Activated CD8-positive, alpha-beta T cell treated with anti-CD3 and anti-CD28 coated beads for 36 hours (primary cell): ENCODE measurements around the gene NMBR. TPM values are rescaled to one million over a fixed set of nuclear protein-coding genes. Genes with fewer than 3 reads are reported as not detected.
"Not testable (repeated sequence)": the region's sequence is repeated elsewhere in the genome, so short reads cannot be mapped to it uniquely, and the experiment has no call there.

Source experiments
- ATAC-seq: fragments of 200-7000 bp; cut with Tn5 transposase; one replicate; pipeline ENCODE4 v1.10.0; 2021; ENCODE audit warnings: mild to moderate bottlenecking, moderate library complexity
- CTCF ChIA-PET: fragments of 350-600 bp; sonication (Branson Sonifier 250); formaldehyde crosslinking; loops from one replicate; lab custom pipeline; 2021; ENCODE audit warnings: antibody characterized with exemption; lab: Charles Lee
- POLR2A ChIA-PET: fragments of 350-600 bp; sonication (Branson Sonifier 250); formaldehyde crosslinking; loops from one replicate; lab custom pipeline; 2021; ENCODE audit warnings: antibody characterized with exemption; lab: Charles Lee
- DNase-seq: peaks from one replicate; pipeline ENCODE4 v3.0.0-alpha.2; 2020
- H3K27ac Mint-ChIP-seq: one replicate; pipeline ENCODE4 v1.8.0; 2021; ENCODE audit warnings: mild to moderate bottlenecking, mixed read lengths
- H3K27me3 Mint-ChIP-seq: one replicate; pipeline ENCODE4 v1.8.0; 2021; ENCODE audit warnings: mixed read lengths
- H3K36me3 Mint-ChIP-seq: one replicate; pipeline ENCODE4 v1.8.0; 2021; ENCODE audit warnings: low read depth, mixed read lengths
- H3K4me1 Mint-ChIP-seq: one replicate; pipeline ENCODE4 v1.8.0; 2021; ENCODE audit warnings: low read depth, mixed read lengths
- H3K4me3 Mint-ChIP-seq: one replicate; pipeline ENCODE4 v1.8.0; 2021; ENCODE audit warnings: mild to moderate bottlenecking, moderate library complexity, mixed read lengths
- H3K9me3 Mint-ChIP-seq: one replicate; pipeline ENCODE4 v1.8.0; 2021; ENCODE audit warnings: mixed read lengths
- CTCF ChIP-seq: fragments of 200-600 bp; IDR thresholded peaks from one replicate; pipeline ENCODE4 v1.8.0; 2022; ENCODE audit warnings: antibody characterized with exemption, mild to moderate bottlenecking
- intact Hi-C: fragments of 100-400 bp; cut with micrococcal nuclease; formaldehyde crosslinking; loops from one replicate; pipeline ENCODE4 v1.10.0; 2022
- total RNA-seq, 2 experiments: library from RNA; stranded (reverse); gene quantifications; one replicate each; pipeline ENCODE4 v1.2.3, GENCODE V29; 2021

NMBR gene
- total RNA-seq, 2 experiments from 2014 or later: not detected

GRCh38 chr6:142153196-142153595 lies 6.3 kb upstream of the NMBR start:
- H3K36me3 Mint-ChIP-seq: peaks cover 14% of the 10 kb centered on the region
- TF ChIP-seq CTCF: no peak
- DNase-seq (no peak), ATAC-seq (peak; percentile 55)
- no peak overlapping the region for H3K27ac Mint-ChIP-seq
- intact Hi-C loops: no loop called here
- no peaks in the 10 kb centered on the region for H3K27me3 Mint-ChIP-seq
- H3K4me1 Mint-ChIP-seq: peaks cover 69% of the 10 kb centered on the region
- H3K9me3 Mint-ChIP-seq: no peaks in the 10 kb centered on the region
- POLR2A ChIA-PET: no interaction called here
- H3K4me3 Mint-ChIP-seq: no peak overlapping the region
- CTCF ChIA-PET: no interaction called here

GRCh38 chr6:142152746-142153145 lies 5.8 kb upstream of the NMBR start:
- POLR2A ChIA-PET: no interaction called here
- Mint-ChIP-seq H3K9me3 (no peaks in the 10 kb centered on the region), H3K4me3 (no peak overlapping the region), H3K27ac (no peak overlapping the region), H3K36me3 (peaks cover 14% of the 10 kb centered on the region), H3K4me1 (peaks cover 70% of the 10 kb centered on the region), H3K27me3 (no peaks in the 10 kb centered on the region)
- DNase-seq: no peak
- TF ChIP-seq CTCF: no peak
- intact Hi-C loops: no loop called here
- no peak for ATAC-seq
- CTCF ChIA-PET: no interaction called here

- H3K36me3 Mint-ChIP-seq, H3K27ac Mint-ChIP-seq, intact Hi-C loops, H3K9me3 Mint-ChIP-seq, H3K4me1 Mint-ChIP-seq, H3K4me3 Mint-ChIP-seq, ATAC-seq, DNase-seq, H3K27me3 Mint-ChIP-seq, POLR2A ChIA-PET: not testable (repeated sequence)
- CTCF ChIA-PET: interaction anchor here (7.9 kb wide), 1 partner anchor 15 kb away, joined by 54 read pairs; no protein-coding TSS in a partner anchor
These were observed 5.4 kb downstream of the NMBR start for GRCh38 chr6:142141531-142141930.

- TF ChIP-seq CTCF: no peak
- ATAC-seq (no peak), DNase-seq (no peak)
- H3K4me3 Mint-ChIP-seq: no peak overlapping the region
- H3K9me3 Mint-ChIP-seq: no peaks in the 10 kb centered on the region
- H3K27ac Mint-ChIP-seq: no peak overlapping the region
- intact Hi-C loops: no loop called here
- POLR2A ChIA-PET: no interaction called here
- H3K36me3 Mint-ChIP-seq: no peaks in the 10 kb centered on the region
- CTCF ChIA-PET: interaction anchor here (1.3 kb wide), 1 partner anchor 11 kb away, joined by 3 read pairs; no protein-coding TSS in a partner anchor
- H3K27me3 Mint-ChIP-seq: peaks cover 6% of the 10 kb centered on the region
- no peaks in the 10 kb centered on the region for H3K4me1 Mint-ChIP-seq
These were observed 8.0 kb downstream of the NMBR start for GRCh38 chr6:142138876-142139275.

- DNase-seq (no peak), ATAC-seq (no peak)
- Mint-ChIP-seq H3K9me3 (no peaks in the 10 kb centered on the region), H3K4me3 (no peak within 1 kb of the TSS), H3K36me3 (no peaks in the 10 kb centered on the region), H3K4me1 (no peaks in the 10 kb centered on the region), H3K27me3 (peaks cover 18% of the 10 kb centered on the region), H3K27ac (no peak within 1 kb of the TSS)
- no peak for TF ChIP-seq CTCF
- POLR2A ChIA-PET: no interaction called here
- intact Hi-C loops: no loop called here
- CTCF ChIA-PET: no interaction called here
These were observed 14.3 kb downstream of the NMBR start, which contains the start of gene GJE1 for GRCh38 chr6:142132625-142133024. TSS of gene GJE1 (plus strand) at chr6:142132925. CDS start at chr6:142133159, 234 bp downstream.

GRCh38 chr6:142130814-142131213 lies 16.1 kb downstream of the NMBR start:
- TF ChIP-seq CTCF: no peak
- Mint-ChIP-seq H3K36me3 (no peaks in the 10 kb centered on the region), H3K27ac (no peak overlapping the region), H3K27me3 (peaks cover 15% of the 10 kb centered on the region), H3K4me3 (no peak overlapping the region), H3K9me3 (no peaks in the 10 kb centered on the region), H3K4me1 (no peaks in the 10 kb centered on the region)
- intact Hi-C loops: no loop called here
- ChIA-PET CTCF (no interaction called here), POLR2A (no interaction called here)
- ATAC-seq: no peak
- DNase-seq: no peak
